ENCODE results near the gene GAS7. TPM values are rescaled to one million over a fixed set of nuclear protein-coding genes. Genes with fewer than 3 reads are reported as not detected.

The GAS7 gene
- total RNA-seq, 1 experiment from 2014 or later: 12.3 TPM

- Mint-ChIP-seq H3K9me3 (peaks cover 10% of the 10 kb centered on the region), H3K27ac (no peak overlapping the region), H3K36me3 (no peaks in the 10 kb centered on the region), H3K27me3 (ENCODE audit: low read depth) (peaks cover 3% of the 10 kb centered on the region; the same call in 1 of the 2 replicates), H3K4me1 (peaks cover 4% of the 10 kb centered on the region; the same call in 1 of the 2 replicates), H3K4me3 (no peak overlapping the region)
- no peak for DNase-seq (ENCODE audit: low spot score)
- ChIA-PET POLR2A (no interaction called here), CTCF (interaction anchor here (1.3 to 5.7 kb wide), 2 partner anchors 10 to 155 kb away, joined by 5 to 39 read pairs; no protein-coding TSS in a partner anchor)
- ATAC-seq: no peak
- TF ChIP-seq SOX15 (CRISPR knock-in tag; IDR thresholded peaks at IDR 0.05): no peak
These were observed 298.9 kb downstream of the GAS7 start for GRCh38 chr17:9899280-9900043.

GRCh38 chr17:9898812-9899211 lies 299.6 kb downstream of the GAS7 start:
- no peaks in the 10 kb centered on the region for H3K36me3 Mint-ChIP-seq
- H3K4me3 Mint-ChIP-seq: no peak overlapping the region
- H3K4me1 Mint-ChIP-seq: peaks cover 4% of the 10 kb centered on the region; the same call in 1 of the 2 replicates
- TF ChIP-seq STAT6 (CRISPR knock-in tag; conservative IDR thresholded peaks at IDR 0.05; ENCODE audit: low read depth) (no peak), TEAD1 (CRISPR knock-in tag; IDR thresholded peaks at IDR 0.05) (no peak), KAT7 (CRISPR knock-in tag; IDR thresholded peaks at IDR 0.05; ENCODE audit: borderline replicate concordance) (no peak)
- H3K27me3 Mint-ChIP-seq (ENCODE audit: low read depth): peaks cover 3% of the 10 kb centered on the region; the same call in 1 of the 2 replicates
- H3K9me3 Mint-ChIP-seq: peaks cover 17% of the 10 kb centered on the region
- ATAC-seq: no peak
- ChIA-PET POLR2A (no interaction called here), CTCF (interaction anchor here (1.3 to 5.7 kb wide), 2 partner anchors 9 to 154 kb away, joined by 5 to 39 read pairs; no protein-coding TSS in a partner anchor)
- no peak overlapping the region for H3K27ac Mint-ChIP-seq
- no peak for DNase-seq (ENCODE audit: low spot score)

GRCh38 chr17:9897372-9897968 lies 300.9 kb downstream of the GAS7 start:
- DNase-seq (ENCODE audit: low spot score): no peak
- TF ChIP-seq ZNF138 (CRISPR knock-in tag; conservative IDR thresholded peaks at IDR 0.05) (no peak), FOXP4 (CRISPR knock-in tag; IDR thresholded peaks at IDR 0.05) (no peak), ZMAT4 (CRISPR knock-in tag; IDR thresholded peaks at IDR 0.05) (no peak), ZNF425 (CRISPR knock-in tag; conservative IDR thresholded peaks at IDR 0.05) (no peak), CREM (CRISPR knock-in tag; IDR thresholded peaks at IDR 0.05) (no peak), ATF2 (CRISPR knock-in tag; IDR thresholded peaks at IDR 0.05; ENCODE audit: borderline replicate concordance, low read depth) (no peak), ARID4B (CRISPR knock-in tag; IDR thresholded peaks at IDR 0.05; ENCODE audit: borderline replicate concordance) (no peak), MLX (CRISPR knock-in tag; IDR thresholded peaks at IDR 0.05) (no peak), SP1 (CRISPR knock-in tag; conservative IDR thresholded peaks at IDR 0.05) (no peak)

More at GRCh38 chr17:9897372-9897968, 300.9 kb downstream of the GAS7 start:
- no peak overlapping the region for H3K4me3 Mint-ChIP-seq
- no peak overlapping the region for H3K27ac Mint-ChIP-seq
- H3K4me1 Mint-ChIP-seq: peaks cover 4% of the 10 kb centered on the region; the same call in 1 of the 2 replicates
- no peaks in the 10 kb centered on the region for H3K36me3 Mint-ChIP-seq
- ChIA-PET CTCF (interaction anchor here (0.8 to 5.7 kb wide), 3 partner anchors 8 to 31 kb away, joined by 3 to 39 read pairs (median 5); partner anchors contain the start of gene RCVRN), POLR2A (no interaction called here)
- ATAC-seq: no peak
- H3K9me3 Mint-ChIP-seq: peaks cover 17% of the 10 kb centered on the region
- peaks cover 3% of the 10 kb centered on the region; the same call in 1 of the 2 replicates for H3K27me3 Mint-ChIP-seq (ENCODE audit: low read depth)

All from WTC11 (cell line).